GM18861 (cell line): ENCODE measurements around the gene ZFY.
"Not testable (repeated sequence)": the region's sequence is repeated elsewhere in the genome, so short reads cannot be mapped to it uniquely, and the experiment has no call there.

ENCODE experiments used
- ATAC-seq: cut with Tn5 transposase; IDR thresholded peaks from one replicate; pipeline ENCODE4 v1.9.1; 2021; ENCODE audit not compliant: unreplicated experiment

ZFY gene

GRCh38 chrY:2972708-2973107 lies 37.5 kb downstream of the ZFY start:
- no peak for ATAC-seq

- no peak for ATAC-seq
Measured at GRCh38 chrY:2973110-2973751, 38.0 kb downstream of the ZFY start.

GRCh38 chrY:2979283-2979682 lies 44.1 kb downstream of the ZFY start:
- ATAC-seq = no peak

GRCh38 chrY:2984491-2984890 lies 49.3 kb downstream of the ZFY start:
- no peak for ATAC-seq

- ATAC-seq = not testable (repeated sequence)
Measured at GRCh38 chrY:2987178-2987577, 52.0 kb downstream of the ZFY start.

GRCh38 chrY:2997369-2997768 lies 62.2 kb downstream of the ZFY start:
- not testable (repeated sequence) for ATAC-seq

- ATAC-seq = no peak
Measured at GRCh38 chrY:3002190-3002589, 67.0 kb downstream of the ZFY start.

- no peak for ATAC-seq
Measured at GRCh38 chrY:3002680-3003515, 67.7 kb downstream of the ZFY start.

- ATAC-seq = no peak
Measured at GRCh38 chrY:3003516-3003830, 68.3 kb downstream of the ZFY start.

GRCh38 chrY:3003846-3004245 lies 68.7 kb downstream of the ZFY start:
- no peak for ATAC-seq

- ATAC-seq = not testable (repeated sequence)
Measured at GRCh38 chrY:3006031-3006430, 70.8 kb downstream of the ZFY start.

- ATAC-seq = no peak
Measured at GRCh38 chrY:3007967-3008366, 72.8 kb downstream of the ZFY start.

- ATAC-seq = no peak
Measured at GRCh38 chrY:3012226-3012625, 77.0 kb downstream of the ZFY start.

- ATAC-seq = no peak
Measured at GRCh38 chrY:3016594-3016993, 81.4 kb downstream of the ZFY start.

GRCh38 chrY:3018546-3018945 lies 83.4 kb downstream of the ZFY start:
- ATAC-seq = no peak

- ATAC-seq = no peak
Measured at GRCh38 chrY:3019584-3019983, 84.4 kb downstream of the ZFY start.

- ATAC-seq = no peak
Measured at GRCh38 chrY:3021176-3021575, 86.0 kb downstream of the ZFY start.

GRCh38 chrY:3023606-3024005 lies 88.4 kb downstream of the ZFY start:
- no peak for ATAC-seq

- ATAC-seq = no peak
Measured at GRCh38 chrY:3025357-3025756, 90.2 kb downstream of the ZFY start.
